Stimulated activated naive CD8-positive, alpha-beta T cell treated with anti-CD3 and anti-CD28 coated beads, Interleukin-15, Interleukin-2, amounts not matched to agents 100 U/mL and 50 U/mL, for 24 hours (primary cell): Measurements from ENCODE around the gene EZR.

Experiments used
- ATAC-seq: fragments of 150-1000 bp; cut with Tn5 transposase; one replicate; pipeline ENCODE4 v1.10.0; 2021
- DNase-seq: peaks from one replicate; pipeline ENCODE4 v3.0.0; 2021

EZR gene

GRCh38 chr6:158725704-158726103, 93.5 kb downstream of the EZR start:
- DNase-seq (no peak), ATAC-seq (no peak)

- DNase-seq (no peak), ATAC-seq (no peak)
Measured at GRCh38 chr6:158722176-158722729, 96.9 kb downstream of the EZR start.

GRCh38 chr6:158718461-158719046, 100.6 kb downstream of the EZR start:
- ATAC-seq (no peak), DNase-seq (no peak)

GRCh38 chr6:158717341-158718330, 101.5 kb downstream of the EZR start:
- DNase-seq (no peak), ATAC-seq (no peak)
